ENCODE measurements around the gene CREG2. TPM values are rescaled to one million over a fixed set of nuclear protein-coding genes. Genes with fewer than 3 reads are reported as not detected.

The CREG2 gene
- total and polyA plus RNA-seq, 2 donors (not counting 1 experiment from before 2014, with no cell fraction given) = 0.10 TPM; not detected in 1

DNA sequence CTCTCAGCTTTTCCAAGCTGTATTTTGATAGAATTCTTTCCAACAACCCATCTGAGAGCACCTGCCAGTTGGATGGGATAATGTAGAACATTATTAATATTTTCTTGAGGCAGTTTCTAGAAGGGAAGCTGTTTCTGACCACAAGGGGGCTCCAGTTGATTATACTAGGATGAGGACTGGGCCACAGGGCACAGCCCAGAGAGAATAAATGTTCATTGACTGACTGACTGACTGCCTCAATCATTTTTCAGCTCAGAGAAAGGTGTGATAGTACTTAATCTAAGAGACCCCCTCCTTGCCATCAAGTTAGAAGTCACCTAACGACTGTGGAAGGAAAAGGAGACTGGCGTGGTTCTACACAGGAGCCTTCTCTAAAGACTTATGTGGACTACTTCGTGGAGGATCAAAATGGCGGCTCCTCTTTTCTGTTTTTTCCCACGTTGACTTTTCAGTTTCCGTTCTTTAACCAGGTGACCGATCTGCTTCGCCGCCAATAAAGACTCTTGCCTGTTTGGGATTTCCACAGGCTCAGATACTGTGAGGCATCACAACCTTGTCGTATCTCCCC lies 31.9 kb upstream of the CREG2 start:
- no peak overlapping the region for H3K4me2 ChIP-seq (replicated peaks; ENCODE audit: low read depth, low read length, poor library complexity, severe bottlenecking)
- H3K27ac Mint-ChIP-seq = no peak overlapping the region
- peaks cover 0 to 5% (median 0%) of the 10 kb centered on the region in 4 experiments for H3K27me3 ChIP-seq (replicated peaks in 1 of 4; ENCODE audit: control extremely low read depth in 1 of 4, control insufficient read depth in 3 of 4, insufficient read depth in 4 of 4, low read length in 3 of 4)
- no peak overlapping the region for H2AFZ ChIP-seq (ENCODE audit: insufficient read depth, low read depth, low read length, poor library complexity, severe bottlenecking)
- ChIA-PET POLR2A (no interaction called here), CTCF (interaction anchor here (0.6 to 8.8 kb wide), 54 partner anchors 8 to 821 kb away, joined by 3 to 288 read pairs (median 5); partner anchors contain the start of genes CREG2 and MAP4K4)
- H3K9me3 Mint-ChIP-seq (ENCODE audit: insufficient read depth) = no peaks in the 10 kb centered on the region
- TF ChIP-seq CTCF (IDR thresholded peaks at IDR 0.05) (peak; percentile 88), EZH2 (IDR thresholded peaks at IDR 0.05; ENCODE audit: borderline replicate concordance, insufficient read depth, low read depth, low read length, poor library complexity, severe bottlenecking) (no peak)
- peaks cover 0 to 10% (median 7%) of the 10 kb centered on the region in 3 donors for H3K9me3 ChIP-seq (ENCODE audit: control extremely low read depth in 1 of 3, control insufficient read depth in 2 of 3, insufficient read depth in 1 of 3, low read length in 2 of 3)
- 90% methylated on average over 10 of the region's 10 CpGs for WGBS (ENCODE audit: insufficient coverage)
- intact Hi-C loops (cut with micrococcal nuclease) = loop anchor here (1.0 to 5.0 kb wide), 5 partner anchors 77 to 821 kb away; partner anchors contain the start of gene MAP4K4
- no peak overlapping the region for H3K4me3 Mint-ChIP-seq
- H3K4me1 Mint-ChIP-seq = no peaks in the 10 kb centered on the region
- peaks cover 8% of the 10 kb centered on the region for H3K27me3 Mint-ChIP-seq
- H3K9ac ChIP-seq (ENCODE audit: low read length) = no peak overlapping the region
- ATAC-seq (ENCODE audit: low read depth) = peak; percentile 82
- H3K4me3 ChIP-seq (ENCODE audit: control extremely low read depth in 1 of 5, extremely low read depth in 1 of 5, insufficient read depth in 1 of 5, low read depth in 2 of 5, low read length in 4 of 5) = no peak overlapping the region
- H3K4me1 ChIP-seq (ENCODE audit: control insufficient read depth in 2 of 2, insufficient read depth in 2 of 2, low read length in 2 of 2) = no peaks in the 10 kb centered on the region
- H3K79me2 ChIP-seq (ENCODE audit: control insufficient read depth, insufficient read depth, low read length) = no peaks in the 10 kb centered on the region
- no peak overlapping the region for H3K27ac ChIP-seq (ENCODE audit: low read length in 2 of 2)
- H4K20me1 ChIP-seq (ENCODE audit: control insufficient read depth, insufficient read depth, low read length, poor library complexity, severe bottlenecking) = no peaks in the 10 kb centered on the region
- H3K36me3 ChIP-seq (replicated peaks in 1 of 2; ENCODE audit: control extremely low read depth in 1 of 2, control insufficient read depth in 1 of 2, extremely low read depth in 1 of 2, insufficient read depth in 2 of 2, low read length in 1 of 2) = no peaks in the 10 kb centered on the region
- peak; percentile 78 for DNase-seq

- ATAC-seq (ENCODE audit: low read depth) = peak; percentile 39
- 76% methylated on average over 5 of the region's 12 CpGs for WGBS (ENCODE audit: insufficient coverage)
- no peak overlapping the region for H3K27ac Mint-ChIP-seq
Measured at GRCh38 chr2:101418460-101419095, 31.3 kb upstream of the CREG2 start.

More at GRCh38 chr2:101418460-101419095, 31.3 kb upstream of the CREG2 start:
- Histone ChIP-seq H3K4me3 (ENCODE audit: control extremely low read depth in 1 of 5, extremely low read depth in 1 of 5, insufficient read depth in 1 of 5, low read depth in 2 of 5, low read length in 4 of 5) (no peak overlapping the region), H3K27me3 (replicated peaks in 1 of 4; ENCODE audit: control extremely low read depth in 1 of 4, control insufficient read depth in 3 of 4, insufficient read depth in 4 of 4, low read length in 3 of 4) (peaks cover 0 to 5% (median 0%) of the 10 kb centered on the region in 4 experiments), H3K4me2 (replicated peaks; ENCODE audit: low read depth, low read length, poor library complexity, severe bottlenecking) (no peak overlapping the region), H3K27ac (ENCODE audit: low read length in 2 of 2) (no peak overlapping the region), H3K36me3 (replicated peaks in 1 of 2; ENCODE audit: control extremely low read depth in 1 of 2, control insufficient read depth in 1 of 2, extremely low read depth in 1 of 2, insufficient read depth in 2 of 2, low read length in 1 of 2) (no peaks in the 10 kb centered on the region), H2AFZ (ENCODE audit: insufficient read depth, low read depth, low read length, poor library complexity, severe bottlenecking) (no peak overlapping the region), H3K9me3 (ENCODE audit: control extremely low read depth in 1 of 3, control insufficient read depth in 2 of 3, insufficient read depth in 1 of 3, low read length in 2 of 3) (peaks cover 0 to 10% (median 7%) of the 10 kb centered on the region in 3 donors), H3K4me1 (ENCODE audit: control insufficient read depth in 2 of 2, insufficient read depth in 2 of 2, low read length in 2 of 2) (no peaks in the 10 kb centered on the region), H3K9ac (ENCODE audit: low read length) (no peak overlapping the region), H3K79me2 (ENCODE audit: control insufficient read depth, insufficient read depth, low read length) (no peaks in the 10 kb centered on the region), H4K20me1 (ENCODE audit: control insufficient read depth, insufficient read depth, low read length, poor library complexity, severe bottlenecking) (no peaks in the 10 kb centered on the region)
- Mint-ChIP-seq H3K9me3 (ENCODE audit: insufficient read depth) (no peaks in the 10 kb centered on the region), H3K4me1 (no peaks in the 10 kb centered on the region), H3K4me3 (no peak overlapping the region), H3K27me3 (peaks cover 8% of the 10 kb centered on the region)
- ChIA-PET POLR2A (no interaction called here), CTCF (interaction anchor here (0.6 to 8.8 kb wide), 51 partner anchors 9 to 822 kb away, joined by 3 to 288 read pairs (median 5); partner anchors contain the start of genes CREG2 and MAP4K4)
- no peak for DNase-seq
- intact Hi-C loops (cut with micrococcal nuclease) = loop anchor here (1.0 to 5.0 kb wide), 5 partner anchors 76 to 822 kb away; partner anchors contain the start of gene MAP4K4
- TF ChIP-seq EZH2 (IDR thresholded peaks at IDR 0.05; ENCODE audit: borderline replicate concordance, insufficient read depth, low read depth, low read length, poor library complexity, severe bottlenecking) (no peak), CTCF (IDR thresholded peaks at IDR 0.05) (no peak)

Data from B cell (primary cell).